PC-9 (cell line): ENCODE measurements around the gene IDNK.

Experiments
- CTCF ChIP-seq: fragments of 200-600 bp; sonication (generic); conservative IDR thresholded peaks from 2 replicates; pipeline ENCODE4 v1.6.1; 2017; ENCODE audit warnings: mixed run types, antibody characterized with exemption, mild to moderate bottlenecking, moderate library complexity
- EZH2 ChIP-seq: fragments of 200-600 bp; sonication (generic); IDR thresholded peaks from 2 replicates; pipeline ENCODE4 v1.8.0; 2017; ENCODE audit warnings: antibody characterized with exemption, low read depth

GRCh38 chr9:83688921-83689320 is 66.0 kb downstream of the IDNK start:
- TF ChIP-seq CTCF (no peak), EZH2 (no peak)
